ENCODE data around the gene TMEM254.

DNA sequence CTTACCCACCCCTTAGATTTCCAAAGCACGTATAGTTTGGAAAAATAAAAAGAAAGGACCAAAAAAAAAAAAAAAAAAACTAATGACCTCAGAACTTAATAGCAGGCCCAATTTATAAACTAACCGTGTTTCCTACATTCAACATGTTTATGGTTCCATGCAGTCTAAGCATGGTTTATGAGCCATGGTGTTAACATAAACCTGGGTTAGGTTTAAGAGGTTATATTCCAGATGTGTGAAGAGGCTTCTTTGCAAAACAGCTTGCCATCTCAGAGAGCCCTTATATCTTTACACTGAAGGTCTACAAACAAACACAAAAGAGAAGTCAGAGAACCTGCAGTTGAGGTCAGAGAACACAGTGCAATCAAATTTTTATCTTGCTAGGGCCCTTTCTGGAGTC is 15.8 kb downstream of the TMEM254 start:
- TF ChIP-seq, protein P1, sequence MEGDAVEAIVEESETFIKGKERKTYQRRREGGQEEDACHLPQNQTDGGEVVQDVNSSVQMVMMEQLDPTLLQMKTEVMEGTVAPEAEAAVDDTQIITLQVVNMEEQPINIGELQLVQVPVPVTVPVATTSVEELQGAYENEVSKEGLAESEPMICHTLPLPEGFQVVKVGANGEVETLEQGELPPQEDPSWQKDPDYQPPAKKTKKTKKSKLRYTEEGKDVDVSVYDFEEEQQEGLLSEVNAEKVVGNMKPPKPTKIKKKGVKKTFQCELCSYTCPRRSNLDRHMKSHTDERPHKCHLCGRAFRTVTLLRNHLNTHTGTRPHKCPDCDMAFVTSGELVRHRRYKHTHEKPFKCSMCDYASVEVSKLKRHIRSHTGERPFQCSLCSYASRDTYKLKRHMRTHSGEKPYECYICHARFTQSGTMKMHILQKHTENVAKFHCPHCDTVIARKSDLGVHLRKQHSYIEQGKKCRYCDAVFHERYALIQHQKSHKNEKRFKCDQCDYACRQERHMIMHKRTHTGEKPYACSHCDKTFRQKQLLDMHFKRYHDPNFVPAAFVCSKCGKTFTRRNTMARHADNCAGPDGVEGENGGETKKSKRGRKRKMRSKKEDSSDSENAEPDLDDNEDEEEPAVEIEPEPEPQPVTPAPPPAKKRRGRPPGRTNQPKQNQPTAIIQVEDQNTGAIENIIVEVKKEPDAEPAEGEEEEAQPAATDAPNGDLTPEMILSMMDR (IDR thresholded peaks at IDR 0.05): no peak
- no peak for TF ChIP-seq POLR2A (IDR thresholded peaks at IDR 0.05)
